ENCODE measurements around the gene FBXW7.

- no peak for TF ChIP-seq CTCF (IDR thresholded peaks at IDR 0.05)
- no peak for TF ChIP-seq POLR2A (IDR thresholded peaks at IDR 0.05)
Observed at GRCh38 chr4:152585023-152585441, 49.1 kb upstream of the FBXW7 start.
